ENCODE measurements around the gene TNFRSF8.

Gene TNFRSF8

GRCh38 chr1:12142141-12142823 is 79.2 kb downstream of the TNFRSF8 start:
- no peak for DNase-seq (ENCODE audit: low spot score)

GRCh38 chr1:12142891-12143630 is 80.0 kb downstream of the TNFRSF8 start:
- no peak for DNase-seq (ENCODE audit: low spot score)

GRCh38 chr1:12143631-12144155 is 80.6 kb downstream of the TNFRSF8 start:
- peak; percentile 93 for DNase-seq (ENCODE audit: low spot score)

DNA sequence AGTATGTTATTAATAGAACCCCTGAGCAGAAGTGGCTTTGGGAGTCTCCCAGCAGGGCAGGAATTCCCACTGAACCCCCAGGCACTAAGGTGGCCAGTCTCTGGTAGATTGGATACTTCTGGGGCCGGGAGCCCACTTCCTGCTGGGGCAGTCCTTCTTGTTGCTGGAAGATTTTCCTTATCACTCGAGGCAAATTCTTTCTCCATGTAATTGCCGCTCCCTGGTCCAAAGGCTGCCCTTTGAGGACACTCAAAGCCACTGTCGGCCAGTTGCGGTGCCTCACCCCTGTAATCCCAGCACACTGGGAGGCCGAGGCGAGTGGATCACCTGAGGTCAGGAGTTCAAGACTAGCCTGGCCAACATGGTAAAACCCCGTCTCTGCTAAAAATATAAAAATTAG is 81.1 kb downstream of the TNFRSF8 start:
- DNase-seq (ENCODE audit: low spot score): no peak

DNA sequence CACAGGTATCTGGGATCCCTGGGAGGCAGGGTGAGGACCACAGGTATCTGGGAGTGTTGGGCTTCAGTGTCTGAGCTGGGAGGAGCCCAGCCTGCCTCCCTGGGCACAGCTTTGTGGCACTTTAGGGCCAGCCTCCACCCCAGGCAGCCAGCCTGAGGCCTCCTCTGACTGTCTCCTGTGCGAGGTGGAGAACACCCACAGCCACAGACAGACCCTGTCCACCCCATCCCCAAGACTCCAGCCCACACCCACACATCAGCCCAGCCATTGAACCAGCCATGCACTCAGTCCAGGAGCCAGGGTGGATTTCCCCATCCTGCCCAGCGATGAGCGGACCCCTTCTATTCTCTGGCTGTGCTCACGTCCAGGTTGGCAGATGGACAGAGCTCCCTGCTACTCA is 81.9 kb downstream of the TNFRSF8 start:
- DNase-seq (ENCODE audit: low spot score): no peak

DNA sequence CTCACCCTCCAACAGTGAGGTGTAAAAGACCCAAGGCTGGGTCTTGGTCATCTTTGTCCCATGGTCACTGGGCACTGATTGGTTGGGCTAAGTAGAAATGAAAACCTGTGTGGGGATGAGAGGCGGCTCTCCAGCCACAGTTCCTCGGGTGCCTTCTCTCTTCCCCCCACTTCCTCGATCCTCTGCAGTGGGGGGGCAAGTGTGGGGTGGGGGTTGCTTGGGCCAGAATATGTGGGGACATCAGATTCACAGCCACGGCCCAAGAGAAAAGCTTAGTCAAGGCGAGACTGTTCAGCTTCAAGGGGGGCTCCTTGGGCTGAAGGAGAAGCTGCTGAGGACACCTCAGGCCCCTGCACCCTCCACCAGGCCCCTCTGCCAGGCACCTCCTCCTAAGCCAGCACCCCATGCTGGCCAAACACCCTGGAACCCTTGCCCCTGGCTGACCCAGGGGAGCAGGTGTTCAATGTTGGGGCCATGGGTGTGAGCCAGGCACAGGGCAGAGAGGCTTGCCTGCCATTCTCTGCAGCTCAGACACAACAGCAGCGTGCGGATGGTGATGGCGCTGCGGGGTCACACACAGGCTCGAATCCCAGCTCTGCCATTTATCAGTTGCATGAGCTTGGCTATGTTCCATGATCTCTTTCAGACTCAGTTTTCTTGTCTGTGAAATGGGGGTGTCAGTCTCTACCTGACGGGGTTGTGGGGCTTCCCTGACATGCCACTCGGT is 82.7 kb downstream of the TNFRSF8 start:
- no peak for DNase-seq (ENCODE audit: low spot score)

GRCh38 chr1:12146343-12147112 is 83.4 kb downstream of the TNFRSF8 start:
- no peak for DNase-seq (ENCODE audit: low spot score)

- no peak for DNase-seq (ENCODE audit: low spot score)
These were observed 84.1 kb downstream of the TNFRSF8 start for GRCh38 chr1:12147201-12147701.

GRCh38 chr1:12148160-12148957 is 85.3 kb downstream of the TNFRSF8 start:
- no peak for DNase-seq (ENCODE audit: low spot score)

- no peak for DNase-seq (ENCODE audit: low spot score)
These were observed 86.1 kb downstream of the TNFRSF8 start for GRCh38 chr1:12148958-12149790.

DNA sequence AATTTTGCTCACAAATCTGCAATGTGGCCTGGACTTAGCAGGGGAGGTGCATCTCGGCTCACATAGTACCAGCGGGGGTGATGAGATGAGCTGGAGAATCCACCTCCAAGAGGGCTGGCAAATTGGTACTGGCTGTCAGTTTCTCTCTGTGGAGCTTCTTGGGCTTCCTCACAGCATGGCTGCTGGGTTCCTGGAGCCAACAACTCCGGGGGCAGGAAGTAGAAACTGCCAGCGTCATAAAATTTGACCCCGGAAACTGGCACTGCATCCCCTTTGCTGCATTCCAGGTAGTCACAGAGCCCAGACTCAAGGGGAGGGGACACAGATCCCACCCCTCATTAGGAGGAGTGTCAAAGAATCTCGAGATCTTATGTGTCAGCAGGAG is 86.7 kb downstream of the TNFRSF8 start:
- DNase-seq (ENCODE audit: low spot score): no peak

- no peak for DNase-seq (ENCODE audit: low spot score)
These were observed 87.5 kb downstream of the TNFRSF8 start for GRCh38 chr1:12150456-12151200.

DNA sequence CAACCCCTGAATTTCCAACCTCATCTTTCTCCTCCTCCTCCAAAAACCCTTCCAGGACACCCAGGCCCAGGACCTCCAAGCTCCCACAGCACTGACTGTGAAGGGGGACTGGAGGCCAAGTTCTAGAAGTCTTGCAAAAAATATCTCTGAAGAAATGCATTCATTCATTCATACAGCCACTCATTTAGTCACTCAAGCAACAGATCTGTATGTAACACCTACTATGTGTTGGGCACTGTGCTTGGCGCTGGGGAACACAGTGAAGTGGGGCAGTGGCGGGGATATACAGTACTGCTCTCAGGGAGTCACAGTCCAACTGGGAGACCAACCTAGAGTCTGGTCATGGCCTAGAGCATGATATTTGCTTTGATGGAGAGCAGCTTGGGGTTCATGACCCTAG is 88.4 kb downstream of the TNFRSF8 start:
- DNase-seq (ENCODE audit: low spot score): no peak

- DNase-seq (ENCODE audit: low spot score): no peak
These were observed 89.2 kb downstream of the TNFRSF8 start for GRCh38 chr1:12152113-12152891.

DNA sequence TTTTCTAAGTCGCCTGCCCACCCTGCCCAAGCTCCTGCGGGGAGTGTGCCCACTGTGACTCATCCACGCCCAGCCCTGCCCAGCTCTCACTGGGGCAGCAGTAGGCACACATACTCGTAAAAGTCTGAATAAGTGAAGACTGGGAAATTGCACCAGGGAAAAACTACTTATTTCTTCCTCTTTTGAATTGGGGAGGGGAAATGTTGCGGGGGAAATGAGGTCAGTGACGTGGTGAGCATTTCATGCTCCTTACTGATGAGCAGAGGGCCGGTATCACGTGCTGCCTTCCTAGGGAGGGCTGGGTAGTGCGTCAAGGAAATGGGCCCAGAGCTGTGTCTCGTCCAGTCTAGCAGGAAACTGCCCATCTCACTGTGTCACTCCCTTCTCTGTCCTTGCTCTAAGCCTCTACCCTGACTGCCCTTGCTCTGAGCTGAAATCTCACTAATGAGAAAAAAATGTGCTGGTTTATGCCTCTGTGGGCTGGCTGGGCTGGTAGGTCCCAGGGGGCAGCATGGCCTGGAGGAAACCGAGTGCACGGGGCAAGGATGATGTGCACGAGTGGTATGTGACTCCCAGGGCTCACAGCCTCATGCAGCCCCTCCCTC is 90.2 kb downstream of the TNFRSF8 start:
- peak; percentile 85 for DNase-seq (ENCODE audit: low spot score)

DNA sequence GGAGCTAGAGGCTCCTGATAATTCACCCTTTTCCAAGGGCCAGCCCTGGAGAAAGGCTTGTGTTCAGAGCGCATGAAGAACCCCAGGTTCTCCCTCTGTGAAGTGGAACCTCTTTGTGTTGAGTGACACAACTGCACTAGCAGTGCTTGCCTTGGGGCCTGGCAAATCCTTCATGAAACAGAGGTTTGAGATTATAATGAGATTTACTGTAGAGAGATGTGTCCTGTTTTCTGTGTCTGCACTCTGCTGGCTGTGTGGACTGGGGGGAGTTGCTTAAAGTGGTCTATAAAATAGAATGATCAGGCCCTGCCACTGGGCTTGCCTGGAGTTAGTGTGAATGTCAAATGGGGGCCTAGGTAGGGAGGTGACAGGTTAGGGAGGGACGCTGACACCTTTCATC is 92.2 kb downstream of the TNFRSF8 start:
- DNase-seq (ENCODE audit: low spot score): no peak

- no peak for DNase-seq (ENCODE audit: low spot score)
These were observed 94.5 kb downstream of the TNFRSF8 start for GRCh38 chr1:12157366-12158231.

Measured in AG08396 (cell line).